MCF 10A (cell line): ENCODE data around the gene COG1. TPM values are rescaled to one million over a fixed set of nuclear protein-coding genes. Genes with fewer than 3 reads are reported as not detected.

Experiments used
- BruUV-seq: library from RNA; stranded (reverse); fragments of 400-500 nt; replicated peaks from 2 replicates; lab custom pipeline; 2021; lab: Mats Ljungman, UMichigan
- CTCF ChIA-PET: fragments of 300-600 bp; sonication (Branson Sonifier 250); formaldehyde crosslinking; extraction: SDS; loops from one replicate; lab custom pipeline; 2021; ENCODE audit warnings: antibody characterized with exemption, inconsistent platforms; lab: Yijun Ruan, JAX
- POLR2A ChIA-PET: fragments of 300-600, 350-650 bp; sonication (Branson Sonifier 250); formaldehyde crosslinking; extraction: SDS; loops from one replicate; lab custom pipeline; 2020; ENCODE audit warnings: antibody characterized with exemption, inconsistent platforms; lab: Yijun Ruan, JAX
- DNase-seq: peaks from one replicate; pipeline ENCODE4 v3.0.0-alpha.2; 2018; ENCODE audit not compliant: unreplicated experiment
- H3K27ac Mint-ChIP-seq: one replicate; pipeline ENCODE4 v1.8.0; 2022; ENCODE audit warnings: mild to moderate bottlenecking, low read depth, mixed read lengths; ENCODE audit not compliant: unreplicated experiment
- H3K27me3 Mint-ChIP-seq: one replicate; pipeline ENCODE4 v1.8.0; 2022; ENCODE audit warnings: mixed read lengths; ENCODE audit not compliant: insufficient read depth, unreplicated experiment
- H3K36me3 Mint-ChIP-seq: one replicate; pipeline ENCODE4 v1.8.0; 2022; ENCODE audit warnings: mild to moderate bottlenecking, moderate library complexity, mixed read lengths; ENCODE audit not compliant: insufficient read depth, unreplicated experiment
- H3K4me1 Mint-ChIP-seq: one replicate; pipeline ENCODE4 v1.8.0; 2022; ENCODE audit warnings: mixed read lengths; ENCODE audit not compliant: insufficient read depth, unreplicated experiment
- H3K4me3 Mint-ChIP-seq: one replicate; pipeline ENCODE4 v1.8.0; 2022; ENCODE audit warnings: mild to moderate bottlenecking, moderate library complexity, mixed read lengths; ENCODE audit not compliant: unreplicated experiment
- H3K9me3 Mint-ChIP-seq: one replicate; pipeline ENCODE4 v1.8.0; 2022; ENCODE audit warnings: mixed read lengths; ENCODE audit not compliant: unreplicated experiment
- CTCF ChIP-seq: fragments of 200-600 bp; IDR thresholded peaks from one replicate; pipeline ENCODE4 v1.8.0; 2022; ENCODE audit warnings: antibody characterized with exemption, mild to moderate bottlenecking; ENCODE audit not compliant: unreplicated experiment
- intact Hi-C: fragments of 100-400 bp; cut with micrococcal nuclease; formaldehyde crosslinking; loops from 2 replicates; pipeline ENCODE4 v1.14.1; 2022
- total RNA-seq: library from RNA; stranded (reverse); gene quantifications from 2 replicates; pipeline ENCODE4 v1.2.3, GENCODE V29; 2022

Gene COG1
- total RNA-seq, 1 experiment from 2014 or later = 42.8 TPM

GRCh38 chr17:73160980-73161630 is 31.8 kb upstream of the COG1 start:
- H3K36me3 Mint-ChIP-seq = no peaks in the 10 kb centered on the region
- intact Hi-C loops = no loop called here

GRCh38 chr17:73163043-73163442 is 29.8 kb upstream of the COG1 start:
- no peaks in the 10 kb centered on the region for H3K36me3 Mint-ChIP-seq
- H3K4me3 Mint-ChIP-seq = no peak overlapping the region
- no peaks in the 10 kb centered on the region for H3K9me3 Mint-ChIP-seq
- no peak for DNase-seq
- H3K27me3 Mint-ChIP-seq = peaks cover 86% of the 10 kb centered on the region
- no peak overlapping the region for H3K27ac Mint-ChIP-seq
- POLR2A ChIA-PET = no interaction called here
- intact Hi-C loops = no loop called here
- H3K4me1 Mint-ChIP-seq = peaks cover 8% of the 10 kb centered on the region
- BruUV-seq = no TSS peak
- no peak for TF ChIP-seq CTCF
- CTCF ChIA-PET = interaction anchor here (1.4 to 1.5 kb wide), 2 partner anchors 28 to 435 kb away, joined by 3 to 6 read pairs; no protein-coding TSS in a partner anchor

More at GRCh38 chr17:73160980-73161630, 31.8 kb upstream of the COG1 start:
- no peaks in the 10 kb centered on the region for H3K4me1 Mint-ChIP-seq
- ChIA-PET POLR2A (no interaction called here), CTCF (no interaction called here)
- H3K27ac Mint-ChIP-seq = no peak overlapping the region
- H3K27me3 Mint-ChIP-seq = peaks cover 67% of the 10 kb centered on the region
- TF ChIP-seq CTCF = no peak
- no peak overlapping the region for H3K4me3 Mint-ChIP-seq
- no peaks in the 10 kb centered on the region for H3K9me3 Mint-ChIP-seq
- DNase-seq = no peak
- no TSS peak for BruUV-seq

GRCh38 chr17:73165616-73166404 is 27.0 kb upstream of the COG1 start:
- Mint-ChIP-seq H3K4me3 (peak overlapping the region; percentile 61), H3K27me3 (peaks cover 91% of the 10 kb centered on the region), H3K27ac (no peak overlapping the region), H3K4me1 (peaks cover 8% of the 10 kb centered on the region), H3K36me3 (no peaks in the 10 kb centered on the region), H3K9me3 (no peaks in the 10 kb centered on the region)
- ChIA-PET POLR2A (no interaction called here), CTCF (interaction anchor here (0.7 to 1.2 kb wide), 2 partner anchors 15 to 440 kb away, joined by 4 to 6 read pairs; no protein-coding TSS in a partner anchor)
- intact Hi-C loops = no loop called here
- DNase-seq = no peak
- BruUV-seq = no TSS peak
- TF ChIP-seq CTCF = no peak
